ENCODE data around the gene OR10X1.

Gene OR10X1, protein sequence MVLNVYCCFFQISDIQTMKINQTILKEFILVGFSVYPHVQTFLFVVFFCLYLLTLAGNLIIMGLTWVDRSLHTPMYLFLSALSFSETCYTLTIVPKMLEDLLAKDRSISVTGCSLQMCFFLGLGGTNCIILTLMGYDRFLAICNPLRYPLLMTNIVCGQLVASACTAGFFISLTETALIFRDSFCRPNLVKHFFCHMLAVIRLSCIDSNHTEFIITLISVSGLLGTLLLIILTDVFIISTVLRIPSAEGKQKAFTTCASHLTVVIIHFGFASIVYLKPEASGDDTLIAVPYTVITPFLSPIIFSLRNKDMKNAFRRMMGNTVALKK

DNA sequence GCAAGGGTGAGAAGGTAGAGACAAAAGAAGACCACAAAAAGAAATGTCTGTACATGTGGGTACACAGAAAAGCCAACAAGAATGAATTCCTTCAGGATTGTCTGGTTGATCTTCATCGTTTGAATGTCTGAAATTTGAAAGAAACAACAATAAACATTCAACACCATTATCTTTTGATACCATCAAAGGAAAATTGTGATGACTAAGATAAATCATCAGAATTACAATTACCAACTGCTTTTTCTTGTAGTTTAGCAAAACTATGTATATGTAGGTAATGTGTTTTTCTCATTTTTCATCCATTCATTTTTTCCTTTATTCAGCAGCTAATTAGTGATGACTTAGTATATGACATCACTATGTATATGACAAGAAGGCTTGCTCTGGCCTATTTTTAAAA, at the start of gene OR10X1:
OR10X1 (minus strand) TSS at position 167 of the 400 bp plus-strand sequence; CDS start at position 167, 0 bp downstream.
- no peak for DNase-seq (ENCODE audit: low spot score)

DNA sequence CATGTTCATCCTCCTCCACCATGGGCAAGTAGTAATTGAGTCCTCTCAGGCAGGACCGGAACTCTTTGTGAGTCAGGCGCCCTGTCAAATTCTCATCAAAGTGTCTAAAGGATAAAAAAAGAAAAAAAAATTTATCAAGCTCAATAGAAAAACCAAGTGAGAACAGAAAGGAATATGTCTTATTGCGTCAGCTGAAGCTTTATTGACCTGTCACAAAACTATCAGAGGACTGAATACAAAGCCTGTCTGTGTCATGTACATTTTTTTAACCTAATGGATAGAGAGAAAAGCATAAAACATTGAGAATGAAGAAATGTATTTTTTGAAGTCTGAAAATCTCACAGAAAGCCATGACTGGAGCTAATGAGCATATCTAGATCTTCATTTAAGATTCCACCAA, 34.1 kb upstream of the OR10X1 start:
- no peak for DNase-seq (ENCODE audit: low spot score)

DNA sequence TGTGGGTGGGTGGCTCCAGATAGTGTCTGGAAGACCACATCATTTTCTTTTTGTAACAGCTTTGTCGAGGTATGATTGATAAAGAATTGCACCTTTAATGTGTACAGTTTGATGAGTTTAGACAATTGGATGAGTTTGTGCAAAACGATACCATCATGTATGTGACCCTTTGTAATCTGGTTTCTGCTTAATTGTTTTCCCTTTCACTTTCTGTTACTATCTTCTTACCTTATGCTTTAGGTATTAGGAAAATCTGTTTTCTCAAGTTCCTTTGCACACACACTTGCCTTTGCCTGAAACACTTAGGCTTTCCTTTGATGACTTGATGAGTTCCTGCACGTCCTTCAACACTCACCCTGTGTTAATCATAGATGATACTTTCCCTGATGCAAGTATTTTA, 32.2 kb upstream of the OR10X1 start:
- no peak for DNase-seq (ENCODE audit: low spot score)

DNA sequence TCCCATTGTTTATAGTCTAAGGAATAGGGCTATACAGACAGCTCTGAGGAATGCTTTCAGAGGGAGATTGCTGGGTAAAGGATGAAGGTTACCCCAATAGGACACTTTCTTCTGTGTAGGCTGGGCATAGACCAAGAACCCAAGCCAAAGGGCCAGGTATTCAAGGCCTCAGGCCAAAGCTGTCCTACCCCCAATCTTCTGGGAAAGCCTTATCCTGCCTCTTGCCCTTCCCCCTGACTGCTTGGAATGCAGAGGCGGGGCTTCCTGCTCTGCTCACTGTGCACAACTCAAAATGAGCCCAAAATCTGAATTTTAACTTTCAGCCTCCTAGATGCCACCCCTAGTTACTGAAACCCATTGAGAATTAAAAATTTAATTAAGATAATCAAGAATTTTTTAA, 27.6 kb upstream of the OR10X1 start:
- DNase-seq (ENCODE audit: low spot score): no peak

DNA sequence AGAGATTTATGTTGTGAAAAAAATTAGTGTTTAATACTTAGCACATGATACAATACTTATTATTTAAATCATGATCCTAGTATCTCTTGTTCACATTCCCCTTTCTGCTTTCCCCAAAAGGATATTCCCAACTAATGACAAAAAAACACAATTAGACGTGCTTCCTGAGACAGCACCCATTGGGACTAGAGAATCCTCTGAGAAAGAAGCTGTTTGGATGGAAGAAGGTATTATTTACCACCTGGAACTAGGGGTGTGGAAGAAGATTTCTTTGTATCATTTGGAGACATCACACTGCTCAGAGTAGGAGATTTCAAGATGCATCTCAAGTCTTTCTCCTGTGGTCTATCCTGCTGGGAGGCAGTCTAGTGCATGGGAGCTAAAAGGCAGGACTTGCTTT, 25.3 kb upstream of the OR10X1 start, which contains the start of gene OR10Z1:
OR10Z1 (plus strand) TSS at position 301 of the 400 bp plus-strand sequence. CDS start 1,171 bp downstream, outside the sequence.
- no peak for DNase-seq (ENCODE audit: low spot score)

DNA sequence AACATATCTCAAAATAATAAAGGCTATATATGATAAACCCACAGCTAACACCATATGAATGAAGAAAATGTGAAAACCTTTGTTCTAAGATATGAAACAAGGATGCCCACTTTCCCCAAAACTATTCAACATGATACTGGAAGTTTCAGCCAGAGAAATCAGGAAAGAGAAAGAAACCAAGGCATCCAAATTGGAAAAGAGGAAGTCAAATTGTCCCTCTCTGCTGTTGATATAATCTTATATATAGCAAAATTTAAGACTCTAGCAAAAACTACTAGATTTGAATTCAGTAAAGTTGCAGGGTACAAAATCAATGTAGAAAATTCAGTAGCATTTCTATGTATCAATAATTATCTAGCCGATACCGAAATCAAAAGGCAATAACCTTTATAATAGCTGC, 21.0 kb upstream of the OR10X1 start:
- DNase-seq (ENCODE audit: low spot score): no peak

DNA sequence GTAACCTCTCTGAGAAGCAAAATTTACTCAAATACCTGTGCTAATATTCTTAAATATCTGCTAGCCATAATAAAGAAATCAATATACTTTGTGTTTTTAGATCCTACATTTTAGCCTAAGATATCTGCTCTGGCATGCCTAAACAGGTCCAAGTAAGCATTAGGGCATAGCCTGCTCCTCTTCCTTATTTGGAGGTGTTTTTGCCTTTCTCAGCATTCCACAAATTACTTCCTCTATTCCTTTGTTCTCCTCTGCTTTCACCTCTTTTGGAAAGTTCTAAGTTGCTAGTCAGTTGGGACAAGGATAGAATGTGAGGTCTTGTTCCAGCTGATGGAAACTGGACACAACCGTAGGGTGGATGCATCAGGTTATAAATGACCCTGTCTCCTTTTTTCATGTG, 7.2 kb upstream of the OR10X1 start:
- DNase-seq (ENCODE audit: low spot score): no peak

DNA sequence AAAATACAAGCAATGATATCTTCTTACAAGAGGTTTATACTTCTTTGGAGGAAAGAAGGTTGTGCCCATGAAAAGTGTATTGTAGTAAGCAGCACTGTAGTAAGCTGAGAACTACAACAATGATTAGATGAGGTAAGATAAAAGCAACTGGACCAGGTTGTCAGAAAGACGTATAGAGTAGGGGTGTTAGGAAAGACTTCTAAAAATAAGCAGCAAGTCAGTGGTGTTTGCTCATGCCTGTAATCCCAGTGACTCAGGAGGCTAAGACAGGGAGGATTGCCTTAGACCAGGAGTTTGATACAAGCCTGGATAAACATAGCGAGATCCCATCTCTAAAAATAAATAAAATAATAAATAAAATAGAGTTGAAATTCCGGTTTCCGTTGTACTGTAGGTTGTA, 4.3 kb upstream of the OR10X1 start:
- no peak for DNase-seq (ENCODE audit: low spot score)

DNA sequence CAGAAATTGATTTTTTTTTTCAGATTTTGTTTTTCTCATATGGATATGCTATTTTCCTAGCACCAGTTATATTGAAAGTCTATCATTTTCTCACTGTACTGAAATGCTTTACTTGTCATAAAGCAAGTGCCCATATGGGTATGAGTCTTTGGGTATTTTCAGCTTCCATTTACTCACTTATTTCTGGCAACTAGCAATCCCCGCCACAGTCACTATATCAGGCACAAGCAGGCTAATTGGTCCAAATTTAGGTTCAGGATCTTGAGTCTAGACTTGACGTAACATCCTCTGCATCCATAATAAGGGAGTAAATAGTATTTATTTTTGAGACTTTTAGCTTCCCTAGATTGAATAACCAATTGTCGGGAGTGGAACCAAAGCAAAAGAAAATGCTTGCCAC, 2.1 kb downstream of the OR10X1 start:
- DNase-seq (ENCODE audit: low spot score): no peak

DNA sequence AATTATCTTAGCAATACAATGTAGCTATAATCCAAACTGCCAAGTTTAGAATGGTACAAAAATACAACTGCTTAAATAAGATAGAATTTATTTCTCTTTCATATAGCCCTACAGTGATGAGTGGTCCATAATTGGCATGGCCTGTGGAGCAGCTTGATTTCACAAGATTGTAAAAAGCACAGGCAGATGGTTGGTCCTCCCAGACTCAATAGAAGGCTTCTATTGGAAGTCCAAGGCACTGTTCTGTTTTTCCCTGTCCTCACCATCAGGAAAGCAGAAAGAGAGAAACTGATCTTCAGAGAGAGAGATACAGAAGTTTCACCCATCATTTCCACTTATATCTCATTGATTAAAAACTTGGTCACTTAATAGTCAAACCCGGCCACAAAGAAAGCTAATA, 7.5 kb downstream of the OR10X1 start:
- DNase-seq (ENCODE audit: low spot score): no peak

DNA sequence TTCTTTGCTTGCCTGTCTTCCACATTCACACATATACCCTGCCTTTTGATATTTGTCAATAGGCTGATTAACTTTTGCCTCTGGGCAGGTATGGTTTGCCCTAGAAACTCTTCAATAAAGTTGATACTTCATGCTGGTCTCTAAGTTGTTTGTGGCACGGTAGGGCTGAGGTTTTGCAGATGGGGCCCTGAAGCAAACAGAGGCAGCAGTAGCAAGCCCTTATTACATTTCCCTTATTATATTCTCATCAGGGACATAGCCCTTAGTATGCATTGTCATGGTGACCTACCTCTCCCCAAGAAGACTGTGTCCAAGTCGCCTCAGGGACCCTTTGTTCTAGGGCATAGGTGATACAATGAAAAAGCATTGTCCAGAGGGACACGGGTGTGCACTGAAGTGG, 9.2 kb downstream of the OR10X1 start, which contains the start of gene OR6P1:
OR6P1 (minus strand) TSS at position 101 of the 400 bp plus-strand sequence. CDS start 6,976 bp downstream, outside the sequence.
- no peak for DNase-seq (ENCODE audit: low spot score)

DNA sequence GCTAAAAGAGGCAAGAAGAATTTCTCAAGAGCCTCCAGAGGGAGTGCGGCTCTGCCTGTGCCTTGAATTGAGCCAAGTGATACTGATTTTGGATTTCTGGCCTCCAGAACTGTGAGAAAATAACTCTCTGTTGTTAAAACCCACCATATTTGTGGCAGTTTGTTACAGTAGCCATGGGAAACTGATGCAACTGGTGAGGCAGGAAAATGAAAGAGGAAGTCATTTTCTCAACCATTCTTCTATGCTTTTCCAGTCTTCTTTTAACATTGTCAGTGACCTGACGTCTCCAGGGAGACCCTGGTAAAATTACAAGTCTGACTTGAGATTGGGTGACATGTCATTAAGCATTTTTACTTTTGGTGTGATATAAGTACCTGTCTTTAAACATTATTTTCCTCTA, 15.1 kb downstream of the OR10X1 start:
- no peak for DNase-seq (ENCODE audit: low spot score)

DNA sequence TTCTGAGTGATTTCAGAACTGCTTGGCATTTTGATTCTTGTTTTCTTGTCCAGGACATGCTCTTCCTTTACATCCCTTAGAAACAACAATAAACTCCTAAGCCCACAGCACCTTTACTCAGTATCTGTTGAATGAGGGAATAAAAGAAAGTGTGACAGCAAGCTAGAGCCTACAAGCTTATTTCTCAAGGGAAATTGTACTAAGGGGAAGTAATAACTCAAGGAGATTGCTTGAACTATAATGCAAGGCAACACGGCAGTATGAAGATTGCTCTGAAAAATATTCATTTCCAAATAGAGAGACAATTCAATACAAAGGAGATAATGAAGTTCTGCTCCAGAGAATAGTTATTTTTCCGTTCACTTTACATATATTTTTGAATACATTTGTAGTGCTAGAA, 15.8 kb downstream of the OR10X1 start:
- DNase-seq (ENCODE audit: low spot score): no peak

DNA sequence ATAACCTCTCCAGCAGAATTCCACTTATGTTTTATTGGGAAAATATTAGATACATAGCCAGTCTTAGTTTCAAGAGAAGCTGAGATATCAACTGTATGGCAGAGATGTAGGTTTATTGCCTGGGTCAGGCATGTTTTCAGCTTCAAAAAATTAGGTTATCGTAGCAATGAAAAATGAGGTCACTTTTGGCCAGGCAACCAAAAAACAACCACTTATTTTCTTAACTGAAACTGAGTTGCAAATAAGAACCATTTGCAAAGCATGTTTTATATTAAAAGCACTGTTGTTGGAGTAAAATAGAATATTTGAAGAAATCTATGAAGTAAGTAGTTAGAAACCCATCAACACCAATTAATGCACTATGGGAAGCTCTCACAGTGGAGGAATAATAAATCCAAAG, 20.0 kb downstream of the OR10X1 start:
- no peak for DNase-seq (ENCODE audit: low spot score)

DNA sequence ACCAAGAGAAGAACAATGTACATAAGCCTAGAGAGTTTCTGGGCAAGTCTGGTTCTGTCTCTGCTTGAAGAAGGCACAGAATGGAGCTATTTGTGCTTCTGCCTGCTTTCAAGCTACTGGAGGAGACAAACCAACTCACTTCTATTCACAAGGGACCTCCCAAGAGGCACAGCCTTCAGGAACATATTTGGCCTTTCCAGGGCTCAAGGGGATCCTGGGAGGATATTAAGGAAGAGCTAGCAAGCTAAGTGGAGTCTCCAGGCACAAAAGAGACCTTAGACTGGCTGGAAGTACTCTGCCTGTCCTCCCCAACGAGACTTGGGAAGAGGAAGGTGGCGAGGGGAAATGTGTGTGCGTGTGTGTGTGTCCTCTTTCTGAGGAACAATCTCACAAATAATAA, 25.3 kb downstream of the OR10X1 start, which contains the start of gene OR6Y1:
OR6Y1 (minus strand) TSS at position 54 of the 400 bp plus-strand sequence. CDS start 6,300 bp downstream, outside the sequence.
- no peak for DNase-seq (ENCODE audit: low spot score)

DNA sequence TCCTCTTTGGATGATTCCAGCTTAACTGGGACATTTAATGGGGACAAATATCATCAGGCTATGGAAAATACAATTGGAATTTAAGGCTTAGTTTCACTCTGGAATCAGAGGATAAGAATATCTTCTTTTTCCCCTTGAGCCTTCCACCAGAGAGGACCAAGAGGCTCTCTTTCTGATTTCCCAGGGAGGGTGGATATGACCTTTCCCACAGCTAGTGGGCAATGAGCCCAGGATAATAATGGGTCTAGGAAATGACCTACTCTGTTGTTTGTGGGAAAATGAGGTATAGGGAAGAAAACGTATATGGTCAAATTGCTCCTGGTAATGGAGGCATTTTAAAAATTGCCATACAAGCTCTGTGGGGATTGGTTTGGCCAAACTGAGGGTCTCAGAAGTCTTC, 27.4 kb downstream of the OR10X1 start:
- DNase-seq (ENCODE audit: low spot score): no peak

DNA sequence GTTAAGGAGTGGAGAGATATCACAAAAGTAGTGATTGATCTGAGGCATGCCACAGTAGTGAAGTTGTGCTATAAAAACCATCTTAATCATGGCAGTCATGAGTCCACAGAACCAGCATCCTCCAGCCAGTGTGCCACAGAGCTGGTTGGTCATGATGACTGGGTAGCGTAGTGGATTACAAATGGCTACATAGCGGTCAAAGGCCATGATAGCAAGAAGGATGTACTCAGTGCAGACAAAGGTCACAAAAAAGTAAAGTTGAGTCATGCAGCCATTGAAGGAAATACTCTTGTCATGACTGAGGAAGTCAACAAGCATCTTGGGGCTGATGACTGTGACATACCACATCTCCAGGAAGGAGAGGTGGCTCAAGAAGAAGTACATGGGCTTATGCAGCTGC, 32.2 kb downstream of the OR10X1 start:
- no peak for DNase-seq (ENCODE audit: low spot score)

DNA sequence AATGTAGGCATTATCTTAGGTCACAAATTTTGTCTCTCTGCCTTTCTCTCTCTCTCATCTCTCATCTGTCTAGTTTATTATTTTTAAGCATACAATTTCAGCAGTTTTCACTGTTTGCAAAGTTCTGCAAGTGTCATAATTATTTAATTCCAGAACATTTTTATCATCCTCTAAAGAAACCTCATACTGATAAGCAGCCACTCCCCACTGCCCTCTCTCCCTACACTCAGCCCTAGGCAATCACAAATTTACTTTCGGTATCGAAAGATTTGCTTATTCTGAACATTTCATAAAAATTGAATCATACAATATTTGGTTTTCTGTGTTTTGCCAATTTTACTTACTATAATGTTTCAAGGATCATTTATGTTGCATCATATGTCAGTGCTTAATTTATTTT, 42.1 kb downstream of the OR10X1 start:
- no peak for DNase-seq (ENCODE audit: low spot score)

DNA sequence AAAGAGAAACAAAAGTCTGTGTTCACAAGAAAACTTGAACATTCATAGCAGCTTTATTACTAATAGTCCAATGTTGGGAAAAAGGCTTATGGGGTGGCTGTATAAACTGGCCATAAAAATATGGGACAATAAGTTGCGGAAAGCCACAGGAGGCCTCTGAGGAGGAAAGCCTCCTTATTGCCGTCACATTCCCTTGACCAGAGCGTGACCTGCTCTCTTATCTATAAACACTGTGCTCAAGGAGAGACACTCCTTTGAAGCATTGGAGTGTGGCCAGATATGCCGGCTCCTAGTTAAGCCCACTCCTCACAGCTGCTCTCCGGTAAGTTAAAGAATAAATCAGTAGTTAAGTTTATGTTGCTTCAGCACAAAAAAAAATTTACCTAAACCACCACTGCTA, 45.2 kb downstream of the OR10X1 start:
- no peak for DNase-seq (ENCODE audit: low spot score)
